ENCODE measurements around the gene PPM1D.

Gene PPM1D

DNA sequence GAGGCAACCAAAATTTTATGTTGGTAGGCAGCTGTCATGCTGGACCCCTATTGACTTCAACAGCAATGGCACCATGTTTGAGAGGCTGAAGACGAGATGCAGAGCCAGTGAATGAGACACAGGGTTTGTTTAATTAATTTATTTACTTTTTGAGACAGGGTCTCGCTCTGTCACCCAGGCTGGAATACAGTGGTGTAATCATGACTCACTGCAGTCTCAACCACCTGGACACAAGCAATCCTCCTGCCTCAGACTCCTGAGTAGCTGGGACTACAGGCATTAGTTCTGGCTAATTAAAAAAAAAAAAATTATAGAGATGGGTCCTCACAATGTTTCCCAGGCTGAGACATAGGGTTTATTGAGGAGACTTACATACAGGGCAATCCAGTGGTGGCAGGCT, 36.2 kb upstream of the PPM1D start:
- Histone ChIP-seq H3K4me1 (no peaks in the 10 kb centered on the region), H3K36me3 (0 out of 22 replicates have a peak, but pooled peaks cover 0 to 3% (median 0%) of the 10 kb centered on the region in 11 experiments), H3K27ac (no peak overlapping the region), H3K9ac (no peak overlapping the region), H3K4me3 (no peak overlapping the region), H3K4me2 (no peak overlapping the region), H3K9me3 (replicated peaks in 1 of 11) (peaks cover under 1 to 9% (median 5%) of the 10 kb centered on the region in 11 experiments; a peak in 20 of 22 replicates), H3K27me3 (no peaks in the 10 kb centered on the region), H4K20me1 (no peaks in the 10 kb centered on the region)
- TF ChIP-seq Cebpa-rat (IDR thresholded peaks at IDR 0.05): no peak

DNA sequence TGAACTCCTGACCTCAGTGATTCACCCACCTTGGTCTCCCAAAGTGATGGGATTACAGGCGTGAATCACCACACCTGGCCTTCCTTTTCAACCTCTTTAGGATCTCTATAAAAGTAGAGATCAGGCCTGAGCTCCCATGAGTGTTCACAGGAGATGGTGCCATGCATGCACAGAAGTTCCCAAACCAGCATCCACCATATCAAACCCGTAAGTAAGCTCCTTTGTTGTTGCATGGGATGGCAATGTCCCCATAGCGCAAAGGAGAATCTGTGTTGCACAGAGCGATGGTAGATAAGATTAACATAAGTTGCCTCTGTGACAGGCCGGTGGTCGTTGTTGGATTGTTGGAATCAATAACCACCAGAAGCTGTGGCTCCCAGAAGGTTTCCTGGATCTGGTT, 34.8 kb upstream of the PPM1D start:
- Histone ChIP-seq H4K20me1 (no peaks in the 10 kb centered on the region), H3K4me1 (peaks cover 0 to 10% (median 0%) of the 10 kb centered on the region in 10 experiments; a peak in 6 of 20 replicates), H3K36me3 (no peaks in the 10 kb centered on the region), H3K9me3 (replicated peaks in 1 of 11) (no peaks in the 10 kb centered on the region), H3K27ac (no peak overlapping the region), H3K27me3 (no peaks in the 10 kb centered on the region), H3K4me2 (no peak overlapping the region), H3K9ac (no peak overlapping the region), H3K4me3 (no peak overlapping the region)
- TF ChIP-seq Cebpa-rat (IDR thresholded peaks at IDR 0.05): no peak

- Histone ChIP-seq H3K27me3 (no peaks in the 10 kb centered on the region), H3K4me2 (no peak overlapping the region), H3K4me3 (no peak overlapping the region), H3K27ac (no peak overlapping the region), H3K36me3 (no peaks in the 10 kb centered on the region), H3K9me3 (replicated peaks in 1 of 11) (no peaks in the 10 kb centered on the region; a peak in 1 of 22 replicates), H3K4me1 (peaks cover 0 to 57% (median 12%) of the 10 kb centered on the region in 10 experiments; a peak in 11 of 20 replicates), H4K20me1 (no peaks in the 10 kb centered on the region), H3K9ac (no peak overlapping the region)
- TF ChIP-seq Cebpa-rat (IDR thresholded peaks at IDR 0.05): no peak
Measured at GRCh38 chr17:60573236-60574051, 26.5 kb upstream of the PPM1D start.

DNA sequence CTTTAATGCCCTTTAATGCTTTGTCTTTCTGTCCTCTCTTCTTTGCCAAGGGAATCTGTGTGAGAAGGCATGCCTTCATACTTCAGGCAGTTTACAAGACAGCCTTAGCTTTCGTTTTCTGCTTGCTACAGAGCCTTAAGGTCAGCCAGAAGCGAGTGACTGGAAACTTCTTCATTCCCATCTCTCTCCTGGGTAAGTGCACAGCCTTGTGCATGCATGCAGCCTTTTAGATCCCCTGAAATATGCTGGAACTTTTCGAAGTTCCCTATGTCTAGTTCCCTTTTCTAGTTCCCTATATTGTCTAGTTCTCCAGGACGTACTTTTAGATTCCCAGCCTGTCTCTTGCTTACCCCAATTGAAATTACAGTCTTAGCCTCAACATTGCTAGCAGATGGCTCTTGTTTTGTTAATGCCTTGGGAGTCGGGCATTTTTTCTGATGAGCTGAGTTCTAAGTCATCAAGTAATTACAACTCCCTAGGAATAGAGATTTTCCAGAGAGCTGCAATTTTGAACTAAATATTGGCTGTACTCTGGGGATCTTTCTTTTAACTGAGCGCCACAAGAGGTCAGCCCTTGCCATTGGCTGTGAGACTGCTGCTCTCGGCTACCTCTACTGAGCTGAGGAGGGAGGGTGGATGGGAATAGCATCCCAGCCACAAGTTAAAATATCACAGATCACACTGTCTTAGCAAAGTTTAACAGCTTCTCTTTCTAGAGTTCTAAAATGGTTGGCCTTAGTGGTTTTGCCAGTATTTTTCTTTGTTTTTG, 22.7 kb upstream of the PPM1D start:
- Histone ChIP-seq H3K27ac (peak overlapping the region in 3 of 11 experiments; percentile 7 to 40 (median 32); a peak in 4 of 22 replicates), H3K4me3 (peak overlapping the region in 2 of 10 experiments; percentile 8; a peak in 2 of 20 replicates)

GRCh38 chr17:60579090-60579489, 20.9 kb upstream of the PPM1D start:
- Histone ChIP-seq H4K20me1 (no peaks in the 10 kb centered on the region), H3K27me3 (no peaks in the 10 kb centered on the region), H3K36me3 (no peaks in the 10 kb centered on the region), H3K4me3 (no peak overlapping the region), H3K9ac (no peak overlapping the region), H3K27ac (no peak overlapping the region), H3K4me1 (peaks cover 0 to 28% (median 4%) of the 10 kb centered on the region in 10 experiments; a peak in 10 of 20 replicates), H3K9me3 (replicated peaks in 1 of 11) (no peaks in the 10 kb centered on the region; a peak in 1 of 22 replicates), H3K4me2 (no peak overlapping the region)
- no peak for TF ChIP-seq Cebpa-rat (IDR thresholded peaks at IDR 0.05)

More for the DNA sequence above, 22.7 kb upstream of the PPM1D start:
- Histone ChIP-seq H3K9ac (peak overlapping the region in 2 of 11 experiments; percentile 32 to 42; a peak in 4 of 22 replicates), H3K4me1 (peaks cover 0 to 29% (median 4%) of the 10 kb centered on the region in 10 experiments; a peak in 10 of 20 replicates), H3K9me3 (replicated peaks in 1 of 11) (no peaks in the 10 kb centered on the region; a peak in 1 of 22 replicates), H4K20me1 (no peaks in the 10 kb centered on the region), H3K36me3 (no peaks in the 10 kb centered on the region), H3K27me3 (no peaks in the 10 kb centered on the region), H3K4me2 (peak overlapping the region in 5 of 11 experiments; percentile 31 to 71 (median 65); a peak in 10 of 22 replicates)
- TF ChIP-seq Cebpa-rat (IDR thresholded peaks at IDR 0.05): no peak

- Histone ChIP-seq H3K9me3 (replicated peaks in 1 of 11) (no peaks in the 10 kb centered on the region; a peak in 1 of 22 replicates), H3K9ac (no peak overlapping the region), H4K20me1 (no peaks in the 10 kb centered on the region), H3K4me2 (no peak overlapping the region), H3K4me3 (no peak overlapping the region), H3K27me3 (no peaks in the 10 kb centered on the region), H3K27ac (no peak overlapping the region), H3K4me1 (peaks cover 0 to 24% (median 4%) of the 10 kb centered on the region in 10 experiments; a peak in 10 of 20 replicates), H3K36me3 (no peaks in the 10 kb centered on the region)
- TF ChIP-seq Cebpa-rat (IDR thresholded peaks at IDR 0.05): no peak
Measured at GRCh38 chr17:60579551-60579950, 20.4 kb upstream of the PPM1D start.

GRCh38 chr17:60583008-60583407, 17.0 kb upstream of the PPM1D start:
- no peak for TF ChIP-seq Cebpa-rat (IDR thresholded peaks at IDR 0.05)
- Histone ChIP-seq H3K9ac (no peak overlapping the region), H3K36me3 (no peaks in the 10 kb centered on the region), H3K9me3 (replicated peaks in 1 of 11) (no peaks in the 10 kb centered on the region), H4K20me1 (no peaks in the 10 kb centered on the region), H3K4me1 (peaks cover 0 to 2% (median 0%) of the 10 kb centered on the region in 10 experiments; a peak in 4 of 20 replicates), H3K27ac (no peak overlapping the region), H3K4me3 (no peak overlapping the region), H3K27me3 (no peaks in the 10 kb centered on the region), H3K4me2 (no peak overlapping the region)

DNA sequence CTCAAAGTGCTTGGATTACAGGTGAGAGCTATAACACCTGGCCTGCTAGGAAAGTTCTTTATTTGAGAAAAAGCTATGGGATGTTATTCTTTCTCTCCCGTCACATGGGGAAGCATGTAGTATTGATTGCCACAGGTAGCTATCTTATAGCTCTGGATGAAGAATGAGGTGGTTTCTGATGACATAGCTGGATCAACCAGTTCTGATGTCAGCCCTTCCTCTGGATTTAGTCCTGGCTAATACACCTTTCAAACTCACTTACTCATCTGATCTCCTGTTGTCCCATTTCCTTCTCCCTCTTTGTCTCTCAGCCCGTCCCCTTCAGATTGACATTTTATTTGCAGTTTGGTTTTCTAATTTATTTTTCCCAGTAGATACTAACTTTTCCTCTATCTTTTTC, 14.1 kb upstream of the PPM1D start:
- TF ChIP-seq Cebpa-rat (IDR thresholded peaks at IDR 0.05): no peak
- no peaks in the 10 kb centered on the region for H3K27me3 ChIP-seq
- no peaks in the 10 kb centered on the region for H3K36me3 ChIP-seq

DNA sequence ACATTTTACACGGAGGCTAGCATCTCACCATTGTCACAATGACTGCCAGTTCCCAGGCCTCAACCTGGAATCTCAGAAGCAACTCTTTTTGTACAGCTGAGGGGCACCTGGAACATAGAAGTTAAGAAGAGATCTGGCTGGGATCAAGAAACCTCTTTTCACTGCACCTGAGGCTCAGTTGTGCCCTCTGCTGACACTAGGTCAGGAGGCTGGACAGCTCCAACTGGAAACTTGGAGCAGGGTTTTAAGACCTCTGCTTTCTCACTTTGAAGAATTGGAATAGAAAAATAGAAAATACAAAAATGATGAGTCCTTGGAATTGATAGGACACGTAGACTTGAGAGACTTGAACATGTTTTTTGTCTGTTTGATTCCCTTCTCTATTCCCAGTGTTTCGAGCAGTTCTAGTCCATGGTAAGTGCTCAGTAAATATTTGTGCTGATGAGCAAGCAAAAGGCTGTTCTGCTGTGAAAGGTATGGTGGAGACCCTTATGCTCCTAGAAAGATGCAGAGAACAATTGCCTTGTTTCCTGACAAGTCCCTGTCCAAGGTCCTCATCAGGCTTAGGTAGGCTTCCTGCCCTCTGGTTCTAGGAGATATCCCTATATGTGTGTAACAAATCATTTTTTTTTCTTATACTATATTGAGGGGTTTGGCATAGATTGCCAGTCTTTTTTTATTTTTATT, 13.6 kb upstream of the PPM1D start:
- H3K4me2 ChIP-seq: no peak overlapping the region
- H3K4me1 ChIP-seq: no peaks in the 10 kb centered on the region
- H3K27ac ChIP-seq: no peak overlapping the region
- H3K36me3 ChIP-seq: no peaks in the 10 kb centered on the region
- H3K4me3 ChIP-seq: no peak overlapping the region
- no peaks in the 10 kb centered on the region for H3K27me3 ChIP-seq
- H4K20me1 ChIP-seq: no peaks in the 10 kb centered on the region
- no peak overlapping the region for H3K9ac ChIP-seq
- H3K9me3 ChIP-seq (replicated peaks in 1 of 11): no peaks in the 10 kb centered on the region
- TF ChIP-seq Cebpa-rat (IDR thresholded peaks at IDR 0.05): no peak

More for the DNA sequence above, 14.1 kb upstream of the PPM1D start:
- Histone ChIP-seq H3K27ac (no peak overlapping the region), H3K9ac (no peak overlapping the region), H3K4me2 (no peak overlapping the region), H3K4me1 (no peaks in the 10 kb centered on the region), H3K9me3 (replicated peaks in 1 of 11) (no peaks in the 10 kb centered on the region), H4K20me1 (no peaks in the 10 kb centered on the region), H3K4me3 (no peak overlapping the region)

All from BLaER1 treated with 17β-estradiol and CSF1 and Interleukin-3, amounts not matched to agents 10 nM and 100 nM (cell line).